ENCODE data around the gene DLX5.

Gene DLX5

DNA sequence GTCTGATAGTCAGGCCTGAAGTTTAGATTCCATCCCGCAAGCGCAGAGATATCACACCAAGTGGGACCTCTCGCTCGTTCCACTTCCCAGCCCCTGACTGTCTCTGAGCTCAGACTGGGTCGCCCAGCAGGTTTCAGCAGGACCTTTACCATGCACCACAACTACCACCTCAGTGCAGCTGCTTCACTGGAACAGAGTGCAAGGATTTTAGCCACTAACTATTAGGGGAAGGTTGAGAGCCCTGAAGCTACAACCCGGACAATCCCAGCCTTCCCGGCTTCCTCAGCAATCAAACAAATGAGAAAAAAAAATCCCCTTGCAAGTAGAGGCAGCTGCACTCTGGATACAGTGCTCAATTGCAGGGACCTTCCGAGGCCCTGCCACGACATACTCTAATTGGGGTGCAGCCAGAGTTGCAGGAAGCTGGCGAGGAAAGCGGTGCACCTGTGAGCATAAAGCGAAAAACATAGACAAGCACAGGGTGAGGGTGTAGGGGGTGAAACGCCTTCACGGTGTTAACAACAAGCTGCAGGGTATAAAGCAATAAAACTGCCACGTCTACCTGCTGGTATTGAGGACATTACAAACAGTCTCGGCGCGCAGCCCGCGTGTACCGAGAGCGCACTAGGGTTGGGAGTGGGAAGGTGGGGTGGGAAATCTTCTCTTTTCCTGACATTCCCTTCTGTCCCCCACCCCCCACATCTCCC is 21.9 kb downstream of the DLX5 start:
- no peaks in the 10 kb centered on the region for H3K36me3 ChIP-seq (ENCODE audit: insufficient read depth, insufficient read length, low read length)
- no peak for DNase-seq (ENCODE audit: low read depth, low spot score)
- H3K4me3 ChIP-seq (ENCODE audit: insufficient read length, low read depth), result no peak overlapping the region
- TF ChIP-seq YY1 (IDR thresholded peaks at IDR 0.05; ENCODE audit: insufficient read depth, insufficient read length) (no peak), SUZ12 (IDR thresholded peaks at IDR 0.05; ENCODE audit: extremely low read depth, insufficient read depth, insufficient read length) (no peak), ZNF274 (IDR thresholded peaks at IDR 0.05; ENCODE audit: low read depth, low read length) (no peak)
- H3K9ac ChIP-seq (ENCODE audit: insufficient read length, low read depth), result peak overlapping the region; percentile 70
- peaks cover 78% of the 10 kb centered on the region for H3K27me3 ChIP-seq (ENCODE audit: insufficient read depth, insufficient read length)
- H3K9me3 ChIP-seq (ENCODE audit: insufficient read depth, low read length), result no peaks in the 10 kb centered on the region
- peaks cover 7% of the 10 kb centered on the region for H3K4me1 ChIP-seq (ENCODE audit: insufficient read depth, insufficient read length)

DNA sequence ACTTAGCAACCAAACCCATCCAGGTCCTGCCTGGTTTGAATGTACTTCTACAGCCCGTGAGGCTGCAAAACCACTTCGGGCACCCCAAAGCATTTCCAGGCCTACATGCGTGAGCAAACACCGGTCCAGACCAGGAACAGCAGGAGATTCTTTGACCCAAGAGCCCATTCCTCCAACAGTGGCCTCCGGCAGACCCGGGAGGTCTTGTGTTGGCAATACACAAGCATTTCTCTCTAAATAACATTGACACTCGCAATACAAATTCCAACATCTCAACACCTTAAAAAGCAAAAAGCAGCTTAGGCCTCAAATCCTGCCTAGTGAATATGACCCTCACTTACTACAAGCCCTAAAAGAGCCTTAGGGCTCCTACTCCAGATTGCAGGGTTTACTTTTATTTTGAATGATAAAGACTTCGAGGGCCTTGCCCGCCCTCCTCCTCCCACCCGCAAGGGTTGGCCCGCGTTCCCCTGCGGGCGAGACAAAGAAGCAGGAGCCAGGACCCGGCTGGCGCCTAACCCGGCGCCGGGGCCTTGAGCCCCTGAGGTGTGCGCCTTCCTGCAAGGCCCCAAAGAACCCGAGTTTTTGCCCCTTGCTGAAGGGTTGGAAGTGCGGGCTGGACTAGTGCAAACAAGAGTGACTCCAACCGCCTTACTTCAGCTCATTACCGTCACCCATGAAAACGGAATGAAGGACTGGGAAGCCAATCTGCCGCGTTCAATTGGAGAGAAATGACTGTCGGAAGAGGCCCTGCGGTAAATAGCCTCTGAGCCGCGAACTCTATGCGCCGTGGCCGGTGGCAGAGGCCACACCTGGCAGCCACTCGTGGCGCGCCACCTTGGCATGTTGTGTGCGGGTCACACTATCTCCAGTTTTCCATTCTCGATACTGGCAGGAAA is 22.7 kb downstream of the DLX5 start:
- Histone ChIP-seq H3K9ac (ENCODE audit: insufficient read length, low read depth) (peak overlapping the region; percentile 70), H3K4me1 (ENCODE audit: insufficient read depth, insufficient read length) (peaks cover 4% of the 10 kb centered on the region), H3K4me3 (ENCODE audit: insufficient read length, low read depth) (no peak overlapping the region), H3K27me3 (ENCODE audit: insufficient read depth, insufficient read length) (peaks cover 78% of the 10 kb centered on the region), H3K36me3 (ENCODE audit: insufficient read depth, insufficient read length, low read length) (no peaks in the 10 kb centered on the region), H3K9me3 (ENCODE audit: insufficient read depth, low read length) (no peaks in the 10 kb centered on the region)
- DNase-seq (ENCODE audit: low read depth, low spot score), result peak; percentile 77
- no peak for TF ChIP-seq ZNF274 (IDR thresholded peaks at IDR 0.05; ENCODE audit: low read depth, low read length)
- TF ChIP-seq SUZ12 (IDR thresholded peaks at IDR 0.05; ENCODE audit: extremely low read depth, insufficient read depth, insufficient read length), result peak; percentile 39
- no peak for TF ChIP-seq YY1 (IDR thresholded peaks at IDR 0.05; ENCODE audit: insufficient read depth, insufficient read length)

DNA sequence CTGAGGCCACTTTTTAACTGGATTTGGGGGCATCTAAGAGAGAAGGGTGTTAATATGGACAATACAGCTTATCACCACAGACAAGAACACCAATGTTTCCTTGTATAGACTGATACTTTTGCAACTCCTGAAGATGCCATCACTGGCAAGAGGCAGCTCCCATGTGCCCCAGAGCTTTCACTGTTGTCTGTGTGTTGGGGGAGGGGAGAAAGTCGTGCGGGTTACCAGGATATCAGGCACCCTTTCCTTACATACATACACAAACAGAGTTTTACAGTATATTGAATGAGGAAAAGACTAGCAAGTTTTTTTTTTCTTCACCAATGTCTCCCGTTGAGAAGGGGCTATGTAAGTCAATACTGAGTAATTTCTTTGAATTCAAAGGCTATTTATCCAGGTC is 23.4 kb downstream of the DLX5 start:
- Histone ChIP-seq H3K4me1 (ENCODE audit: insufficient read depth, insufficient read length) (peaks cover 3% of the 10 kb centered on the region), H3K36me3 (ENCODE audit: insufficient read depth, insufficient read length, low read length) (no peaks in the 10 kb centered on the region), H3K9me3 (ENCODE audit: insufficient read depth, low read length) (no peaks in the 10 kb centered on the region), H3K9ac (ENCODE audit: insufficient read length, low read depth) (no peak overlapping the region), H3K4me3 (ENCODE audit: insufficient read length, low read depth) (no peak overlapping the region), H3K27me3 (ENCODE audit: insufficient read depth, insufficient read length) (peaks cover 80% of the 10 kb centered on the region)
- TF ChIP-seq ZNF274 (IDR thresholded peaks at IDR 0.05; ENCODE audit: low read depth, low read length), result no peak
- TF ChIP-seq SUZ12 (IDR thresholded peaks at IDR 0.05; ENCODE audit: extremely low read depth, insufficient read depth, insufficient read length), result no peak
- TF ChIP-seq YY1 (IDR thresholded peaks at IDR 0.05; ENCODE audit: insufficient read depth, insufficient read length), result no peak
- DNase-seq (ENCODE audit: low read depth, low spot score), result no peak

GRCh38 chr7:96998744-96999143 is 25.9 kb downstream of the DLX5 start:
- peaks cover 89% of the 10 kb centered on the region for H3K27me3 ChIP-seq (ENCODE audit: insufficient read depth, insufficient read length)

DNA sequence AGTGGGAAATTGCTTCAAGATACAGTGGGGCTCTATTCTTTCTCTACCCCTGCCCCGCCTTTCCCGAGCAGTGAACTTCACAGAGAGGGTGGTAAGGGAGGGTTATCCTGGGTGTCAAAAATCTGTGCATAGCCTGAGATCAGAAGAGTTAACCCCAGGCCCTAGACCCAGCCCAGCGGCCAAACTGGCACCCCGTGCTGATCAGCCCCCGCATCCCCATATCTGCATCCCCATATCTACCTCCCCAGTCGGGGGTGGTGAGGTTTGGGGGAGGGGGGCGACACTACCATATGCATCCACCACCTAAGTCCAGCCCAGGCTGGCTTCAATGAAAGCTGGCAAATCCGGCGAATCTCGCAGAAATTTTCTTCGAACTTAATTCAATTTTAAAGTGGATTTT is 26.3 kb downstream of the DLX5 start:
- no peak overlapping the region for H3K9ac ChIP-seq (ENCODE audit: insufficient read length, low read depth)
- H3K36me3 ChIP-seq (ENCODE audit: insufficient read depth, insufficient read length, low read length), result no peaks in the 10 kb centered on the region
- H3K4me3 ChIP-seq (ENCODE audit: insufficient read length, low read depth), result no peak overlapping the region
- peaks cover 3% of the 10 kb centered on the region for H3K4me1 ChIP-seq (ENCODE audit: insufficient read depth, insufficient read length)
- H3K9me3 ChIP-seq (ENCODE audit: insufficient read depth, low read length), result 0 out of 2 replicates have a peak, but pooled peaks cover 6% of the 10 kb centered on the region
- no peak for DNase-seq (ENCODE audit: low read depth, low spot score)
- H3K27me3 ChIP-seq (ENCODE audit: insufficient read depth, insufficient read length), result peaks cover 88% of the 10 kb centered on the region
- TF ChIP-seq YY1 (IDR thresholded peaks at IDR 0.05; ENCODE audit: insufficient read depth, insufficient read length), result no peak
- TF ChIP-seq ZNF274 (IDR thresholded peaks at IDR 0.05; ENCODE audit: low read depth, low read length), result no peak
- no peak for TF ChIP-seq SUZ12 (IDR thresholded peaks at IDR 0.05; ENCODE audit: extremely low read depth, insufficient read depth, insufficient read length)

More at GRCh38 chr7:96998744-96999143, 25.9 kb downstream of the DLX5 start:
- no peak for DNase-seq (ENCODE audit: low read depth, low spot score)
- H3K4me3 ChIP-seq (ENCODE audit: insufficient read length, low read depth), result no peak overlapping the region
- H3K36me3 ChIP-seq (ENCODE audit: insufficient read depth, insufficient read length, low read length), result no peaks in the 10 kb centered on the region
- 0 out of 2 replicates have a peak, but pooled peaks cover 6% of the 10 kb centered on the region for H3K9me3 ChIP-seq (ENCODE audit: insufficient read depth, low read length)
- H3K4me1 ChIP-seq (ENCODE audit: insufficient read depth, insufficient read length), result peaks cover 3% of the 10 kb centered on the region
- TF ChIP-seq SUZ12 (IDR thresholded peaks at IDR 0.05; ENCODE audit: extremely low read depth, insufficient read depth, insufficient read length) (peak; percentile 80), YY1 (IDR thresholded peaks at IDR 0.05; ENCODE audit: insufficient read depth, insufficient read length) (no peak)
- no peak overlapping the region for H3K9ac ChIP-seq (ENCODE audit: insufficient read length, low read depth)

GRCh38 chr7:96997512-96998032 is 27.1 kb downstream of the DLX5 start:
- peaks cover 88% of the 10 kb centered on the region for H3K27me3 ChIP-seq (ENCODE audit: insufficient read depth, insufficient read length)
- H3K36me3 ChIP-seq (ENCODE audit: insufficient read depth, insufficient read length, low read length), result no peaks in the 10 kb centered on the region
- H3K9ac ChIP-seq (ENCODE audit: insufficient read length, low read depth), result no peak overlapping the region
- H3K4me1 ChIP-seq (ENCODE audit: insufficient read depth, insufficient read length), result peaks cover 3% of the 10 kb centered on the region
- no peak for DNase-seq (ENCODE audit: low read depth, low spot score)
- TF ChIP-seq SUZ12 (IDR thresholded peaks at IDR 0.05; ENCODE audit: extremely low read depth, insufficient read depth, insufficient read length), result peak; percentile 92
- no peak for TF ChIP-seq ZNF274 (IDR thresholded peaks at IDR 0.05; ENCODE audit: low read depth, low read length)
- H3K4me3 ChIP-seq (ENCODE audit: insufficient read length, low read depth), result no peak overlapping the region
- 0 out of 2 replicates have a peak, but pooled peaks cover 6% of the 10 kb centered on the region for H3K9me3 ChIP-seq (ENCODE audit: insufficient read depth, low read length)
